Pancreas (tissue), 10 donors: ENCODE measurements around the gene GTF3C4. TPM values are rescaled to one million over a fixed set of nuclear protein-coding genes. Genes with fewer than 3 reads are reported as not detected.

Experiments
- ATAC-seq, 4 donors: fragments of 200-7000 bp; cut with Tn5 transposase; one replicate each; pipeline versions ENCODE4 v1.8.0 to v1.9.1; 2020; ENCODE audit warnings: mild to moderate bottlenecking in 4 of 4, moderate library complexity in 4 of 4
- DNase-seq, 6 donors: peaks; one replicate each; pipeline ENCODE4 v3.0.0-alpha.2; 2020
- FAIRE-seq: peaks from 2 replicates; lab custom pipeline; 2012; peaks lifted over from hg19 to GRCh38; lab: Jason Lieb, UNC
- H3K27ac ChIP-seq, 4 donors: fragments of 200-600 bp; sonication (generic); 1 replicate in 3 of 4; 2 replicates in 1 of 4; pipeline versions ENCODE4 v1.5.0 to v1.8.0; 2020
- H3K27me3 ChIP-seq, 4 donors: fragments of 200-600 bp; one replicate each; pipeline ENCODE4 v1.8.0; 2021
- H3K36me3 ChIP-seq, 3 donors: fragments of 200-600 bp; sonication (generic) in 1 of 3; one replicate each; pipeline versions ENCODE4 v1.5.0 to v1.8.0; 2020 to 2021
- H3K4me1 ChIP-seq, 3 donors: fragments of 200-600 bp; one replicate each; pipeline ENCODE4 v1.8.0; 2021
- H3K4me3 ChIP-seq, 4 donors: fragments of 200-600 bp; sonication (generic) in 2 of 4; one replicate each; pipeline versions ENCODE4 v1.5.0 to v1.8.0; 2020 to 2021
- H3K9me3 ChIP-seq, 4 donors: fragments of 200-600 bp; one replicate each; pipeline ENCODE4 v1.8.0; 2021
- WGBS, 2 donors: extraction: QIAGEN DNeasy Blood & Tissue Kit; methylation state at CpG; one replicate each; pipeline ENCODE4 v1.1.7; 2013; 5-methylcytosine and 5-hydroxymethylcytosine counted together
- intact Hi-C, 3 donors: fragments of 100-400 bp; cut with DNase I; formaldehyde crosslinking; loops; one replicate each; pipeline versions ENCODE4 v1.11.1 to v1.14.2; 2022
- polyA plus RNA-seq, 2 donors: library from polyadenylated mRNA; stranded (reverse); fragments of 200-250 nt; gene quantifications; one replicate each; pipeline ENCODE4 v1.2.3, GENCODE V29; 2013
- total RNA-seq, 6 donors: library from RNA; stranded (reverse); fragmentation: NEBNext Ultra II Directional in 4 of 6; extraction: Animal tissue kit (Norgen Biotek cat#: 25700) in 4 of 6; gene quantifications; one replicate each; pipeline versions ENCODE4 v1.2.1 to v1.2.4, GENCODE V29; 2021 to 2023
- TF ChIP-seq, protein P1 (sequence below), 4 donors: fragments of 200-600 bp; sonication (generic) in 3 of 4; IDR thresholded peaks; one replicate each; pipeline versions ENCODE4 v1.5.0 to v1.8.0; 2021; ENCODE audit warnings: antibody characterized with exemption in 4 of 4
- donor health status: healthy with polysubstance abuse.
- donor health status: DM: no; HTN: no; CAD: no; lungs with moderate emphysema.
- donor health status: DM: no; HTN: no; CAD: no.
- donor health status: control.
- donor health status: control.
- donor health status: Bipolar disorder and iron deficiency.
- donor health status: DM: yes; HTN: yes; CAD: no.
- donor health status: DM: no; HTN: no; CAD: no.
- donor health status: DM: no; HTN: no; CAD: no.
- donor health status: DM: yes; HTN: yes; CAD: no.

GTF3C4 gene
- total and polyA plus RNA-seq, 8 donors = 1.6 to 8.0 (median 5.6) TPM

DNA sequence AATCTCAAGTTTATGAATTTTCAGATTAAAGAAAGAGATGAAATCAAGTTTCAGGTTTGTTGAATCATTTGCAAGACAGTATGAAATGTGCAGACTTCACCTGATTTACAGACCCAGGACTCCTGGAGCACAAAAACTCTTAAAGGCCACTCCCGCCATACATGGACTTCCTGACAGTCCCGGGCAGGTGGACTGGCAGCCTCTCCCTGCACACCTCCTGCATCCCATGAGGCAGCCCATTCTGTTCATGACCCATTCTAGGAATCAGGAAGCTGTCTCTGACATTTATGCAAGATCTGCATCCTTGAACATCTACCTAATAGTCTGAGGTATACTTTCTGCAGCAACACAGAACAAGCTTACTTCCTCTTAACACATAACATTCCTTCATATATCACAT, 6.4 kb upstream of the GTF3C4 start:
- no peaks in the 10 kb centered on the region for H3K27me3 ChIP-seq
- FAIRE-seq (no peak), ATAC-seq (no peak), DNase-seq (no peak)
- intact Hi-C loops = no loop called here
- 92 to 95% methylated on average over 2 of the region's 2 CpGs for WGBS, 2 donors
- H3K27ac ChIP-seq = no peak overlapping the region
- TF ChIP-seq, protein P1, sequence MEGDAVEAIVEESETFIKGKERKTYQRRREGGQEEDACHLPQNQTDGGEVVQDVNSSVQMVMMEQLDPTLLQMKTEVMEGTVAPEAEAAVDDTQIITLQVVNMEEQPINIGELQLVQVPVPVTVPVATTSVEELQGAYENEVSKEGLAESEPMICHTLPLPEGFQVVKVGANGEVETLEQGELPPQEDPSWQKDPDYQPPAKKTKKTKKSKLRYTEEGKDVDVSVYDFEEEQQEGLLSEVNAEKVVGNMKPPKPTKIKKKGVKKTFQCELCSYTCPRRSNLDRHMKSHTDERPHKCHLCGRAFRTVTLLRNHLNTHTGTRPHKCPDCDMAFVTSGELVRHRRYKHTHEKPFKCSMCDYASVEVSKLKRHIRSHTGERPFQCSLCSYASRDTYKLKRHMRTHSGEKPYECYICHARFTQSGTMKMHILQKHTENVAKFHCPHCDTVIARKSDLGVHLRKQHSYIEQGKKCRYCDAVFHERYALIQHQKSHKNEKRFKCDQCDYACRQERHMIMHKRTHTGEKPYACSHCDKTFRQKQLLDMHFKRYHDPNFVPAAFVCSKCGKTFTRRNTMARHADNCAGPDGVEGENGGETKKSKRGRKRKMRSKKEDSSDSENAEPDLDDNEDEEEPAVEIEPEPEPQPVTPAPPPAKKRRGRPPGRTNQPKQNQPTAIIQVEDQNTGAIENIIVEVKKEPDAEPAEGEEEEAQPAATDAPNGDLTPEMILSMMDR (IDR thresholded peaks at IDR 0.05) = no peak
- H3K9me3 ChIP-seq = no peaks in the 10 kb centered on the region
- H3K4me3 ChIP-seq = no peak overlapping the region
- peaks cover 0 to 2% (median 0%) of the 10 kb centered on the region in 3 donors for H3K4me1 ChIP-seq
- H3K36me3 ChIP-seq = peaks cover 0 to 20% (median 0%) of the 10 kb centered on the region in 3 donors

DNA sequence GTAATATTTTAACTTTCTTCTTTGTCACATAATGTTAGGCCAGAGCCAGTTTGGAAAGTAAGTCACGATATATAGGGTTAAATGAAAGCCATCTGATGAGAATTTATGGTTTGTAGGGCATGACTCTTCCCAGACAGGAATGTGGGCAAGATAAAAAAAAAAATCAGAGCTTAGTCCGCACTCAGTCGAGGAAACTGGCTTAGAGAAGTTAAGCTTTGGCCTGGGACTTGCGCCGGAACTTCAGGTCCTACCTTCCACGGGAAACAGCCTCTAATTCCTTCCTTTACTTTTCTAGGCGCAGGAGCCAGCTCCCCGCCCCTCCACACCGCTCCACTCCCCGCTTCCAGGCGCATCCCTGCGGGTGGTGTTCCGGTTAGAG, 956 bp upstream of the GTF3C4 start:
- ATAC-seq = peak; percentile 34 to 61 (median 56)
- intact Hi-C loops = no loop called here
- H3K9me3 ChIP-seq = no peaks in the 10 kb centered on the region
- H3K36me3 ChIP-seq = no peaks in the 10 kb centered on the region
- H3K27me3 ChIP-seq = no peaks in the 10 kb centered on the region
- peak overlapping the region; percentile 93 to 99 (median 98) for H3K4me3 ChIP-seq
- TF ChIP-seq, protein P1 (IDR thresholded peaks at IDR 0.05) = no peak
- H3K4me1 ChIP-seq = peaks cover 7 to 28% (median 10%) of the 10 kb centered on the region in 3 donors
- DNase-seq = peak in 1 of 6 donors; percentile 80
- WGBS, 2 donors = 1% methylated on average over 13 of the region's 13 CpGs
- peak overlapping the region; percentile 90 to 98 (median 95) for H3K27ac ChIP-seq
- FAIRE-seq = no peak

DNA sequence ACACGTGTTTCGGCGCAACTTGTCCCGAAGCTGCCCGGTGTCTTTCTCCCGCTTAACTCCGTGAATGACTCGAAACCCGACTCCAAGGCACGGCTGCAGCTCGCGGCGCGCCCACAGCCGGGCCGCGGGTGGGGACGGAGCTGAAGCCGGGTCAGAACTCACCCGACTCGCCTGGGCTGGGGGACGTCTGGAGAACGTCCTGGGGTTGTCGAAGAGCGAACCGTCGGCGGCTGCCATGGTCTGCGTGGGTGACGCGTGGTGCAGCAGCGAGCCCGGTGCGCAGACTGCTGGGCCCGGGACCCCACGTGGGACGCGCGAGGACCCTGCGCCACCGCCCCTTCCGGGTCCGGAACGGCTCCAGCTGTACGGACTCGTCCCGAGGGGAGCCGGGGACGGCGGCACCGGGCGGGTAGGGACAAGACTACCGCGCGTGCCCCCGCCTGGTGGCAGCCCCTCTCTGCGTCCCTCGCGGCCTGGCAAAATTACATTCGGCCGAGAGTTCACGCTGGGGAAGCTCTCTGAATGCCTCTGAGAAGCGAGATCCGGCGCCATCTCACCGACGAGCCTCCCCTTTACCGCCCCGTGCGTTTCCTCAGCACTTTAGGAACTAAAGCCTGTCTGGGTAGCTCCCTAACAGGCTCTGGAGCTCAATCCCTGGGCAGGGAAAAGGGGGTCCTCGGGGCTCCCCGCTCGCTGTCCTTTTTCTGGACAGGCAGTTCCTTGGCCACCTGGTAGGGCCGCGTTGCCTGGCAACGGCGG, 387 bp upstream of the GTF3C4 start, which contains the start of gene DDX31:
Gene DDX31, minus strand, starts transcription at position 286 of the 759 bp plus-strand sequence. Its CDS starts 49 bp downstream, at position 237.
- intact Hi-C loops = loop anchor here in 1 of 3 donors (10.0 kb wide), 1 partner anchor 125 kb away; no protein-coding TSS in a partner anchor
- H3K4me3 ChIP-seq = peak within 1 kb of the TSS; percentile 93 to 99 (median 98)
- FAIRE-seq (no peak), DNase-seq (peak; percentile 80 to 96 (median 87)), ATAC-seq (peak; percentile 94 to 97 (median 95))
- peaks cover 7 to 28% (median 10%) of the 10 kb centered on the region in 3 donors for H3K4me1 ChIP-seq
- no peaks in the 10 kb centered on the region for H3K27me3 ChIP-seq
- H3K9me3 ChIP-seq = no peaks in the 10 kb centered on the region
- peak within 1 kb of the TSS; percentile 90 to 98 (median 95) for H3K27ac ChIP-seq
- TF ChIP-seq, protein P1 (IDR thresholded peaks at IDR 0.05) = no peak
- no peaks in the 10 kb centered on the region for H3K36me3 ChIP-seq
- 0% methylated on average over 68 to 77 of the region's 77 CpGs for WGBS, 2 donors

DNA sequence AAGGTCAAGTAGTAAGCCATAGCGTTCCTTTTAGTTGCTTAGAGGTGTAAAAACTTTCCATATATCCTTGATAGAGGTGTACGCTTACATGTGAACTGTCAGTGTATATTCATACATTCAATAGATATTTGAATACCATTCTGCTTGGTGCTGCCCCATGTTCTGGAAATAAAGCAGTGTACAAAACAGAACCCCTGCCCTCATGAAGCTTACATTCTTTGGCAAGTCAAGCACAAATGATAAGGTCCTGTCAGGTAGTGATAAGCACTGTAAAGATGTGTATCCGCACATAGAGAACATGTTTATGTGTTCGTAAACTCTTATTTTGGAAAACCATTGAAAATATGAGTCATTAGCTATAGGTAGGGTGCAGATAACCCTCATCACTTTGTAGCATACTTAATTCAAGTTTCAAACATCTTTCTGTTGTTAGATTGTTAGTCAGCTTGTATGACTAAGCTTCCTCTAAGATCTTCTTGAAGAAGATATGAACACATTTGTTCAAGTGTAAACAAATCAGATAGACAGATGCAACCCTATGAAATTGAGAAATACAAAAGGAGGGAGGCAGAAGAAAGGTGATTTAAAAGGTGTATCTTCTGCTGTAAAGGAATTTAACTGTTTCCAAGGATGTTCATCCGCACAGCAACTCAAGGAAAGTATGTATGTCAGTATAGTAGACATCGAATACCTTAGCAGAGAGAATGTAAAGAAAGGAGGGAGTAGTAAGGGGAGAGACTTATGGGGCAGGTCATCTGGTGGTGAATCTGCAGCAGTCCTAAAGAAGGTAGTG, 1.6 kb downstream of the GTF3C4 start:
- Histone ChIP-seq H3K9me3 (no peaks in the 10 kb centered on the region), H3K36me3 (no peaks in the 10 kb centered on the region), H3K27ac (no peak overlapping the region), H3K27me3 (no peaks in the 10 kb centered on the region), H3K4me1 (peaks cover 7 to 28% (median 10%) of the 10 kb centered on the region in 3 donors), H3K4me3 (peak overlapping the region in 2 of 4 donors; percentile 98 to 99)
- no peak for FAIRE-seq
- TF ChIP-seq, protein P1 (IDR thresholded peaks at IDR 0.05) = no peak
- no peak for ATAC-seq
- DNase-seq = no peak
- intact Hi-C loops = loop anchor here in 1 of 3 donors (10.0 kb wide), 1 partner anchor 123 kb away; no protein-coding TSS in a partner anchor
- 69 to 80% methylated on average over 6 of the region's 6 CpGs for WGBS, 2 donors
